Right lobe of liver (tissue), 4 donors: Measurements from ENCODE around the gene TULP1.

Experiments
- POLR2A ChIP-seq: fragments of 450-650 bp; IDR thresholded peaks from one replicate; pipeline ENCODE4 v1.6.1; 2017; ENCODE audit warnings: antibody characterized with exemption, mild to moderate bottlenecking
- TF ChIP-seq, protein P1 (sequence below), 4 donors: fragments of 200-600 bp in 3 of 4; fragments of 450-650 bp in 1 of 4; IDR thresholded peaks; one replicate each; pipeline versions ENCODE4 v1.5.1 to v1.8.0; 2016 to 2022; ENCODE audit warnings: antibody characterized with exemption in 4 of 4, mild to moderate bottlenecking in 2 of 4
- donor health status: DM: no; HTN: no; CAD: no.
- donor health status: DM: no; HTN: no; CAD: no.
- donor health status: DM: no; HTN: yes; CAD: no.

GRCh38 chr6:35488517-35488862 lies 24.2 kb downstream of the TULP1 start:
- TF ChIP-seq, protein P1, sequence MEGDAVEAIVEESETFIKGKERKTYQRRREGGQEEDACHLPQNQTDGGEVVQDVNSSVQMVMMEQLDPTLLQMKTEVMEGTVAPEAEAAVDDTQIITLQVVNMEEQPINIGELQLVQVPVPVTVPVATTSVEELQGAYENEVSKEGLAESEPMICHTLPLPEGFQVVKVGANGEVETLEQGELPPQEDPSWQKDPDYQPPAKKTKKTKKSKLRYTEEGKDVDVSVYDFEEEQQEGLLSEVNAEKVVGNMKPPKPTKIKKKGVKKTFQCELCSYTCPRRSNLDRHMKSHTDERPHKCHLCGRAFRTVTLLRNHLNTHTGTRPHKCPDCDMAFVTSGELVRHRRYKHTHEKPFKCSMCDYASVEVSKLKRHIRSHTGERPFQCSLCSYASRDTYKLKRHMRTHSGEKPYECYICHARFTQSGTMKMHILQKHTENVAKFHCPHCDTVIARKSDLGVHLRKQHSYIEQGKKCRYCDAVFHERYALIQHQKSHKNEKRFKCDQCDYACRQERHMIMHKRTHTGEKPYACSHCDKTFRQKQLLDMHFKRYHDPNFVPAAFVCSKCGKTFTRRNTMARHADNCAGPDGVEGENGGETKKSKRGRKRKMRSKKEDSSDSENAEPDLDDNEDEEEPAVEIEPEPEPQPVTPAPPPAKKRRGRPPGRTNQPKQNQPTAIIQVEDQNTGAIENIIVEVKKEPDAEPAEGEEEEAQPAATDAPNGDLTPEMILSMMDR (IDR thresholded peaks at IDR 0.05): no peak
- no peak for TF ChIP-seq POLR2A
